Liver (tissue), 9 donors: Measurements from ENCODE around the gene RIGI. TPM values are rescaled to one million over a fixed set of nuclear protein-coding genes. Genes with fewer than 3 reads are reported as not detected.
"Not testable (repeated sequence)": the region's sequence is repeated elsewhere in the genome, so short reads cannot be mapped to it uniquely, and the experiment has no call there.

Experiments
- DNase-seq: peaks from one replicate; pipeline ENCODE4 v3.0.0-alpha.2; 2017; ENCODE audit warnings: low spot score
- H3K27ac ChIP-seq, 2 donors: one replicate each; pipeline ENCODE4 v1.7.0; 2013; ENCODE audit warnings: inconsistent platforms in 2 of 2, low read length in 2 of 2, control low read depth in 1 of 2, low read depth in 1 of 2, mild to moderate bottlenecking in 1 of 2
- H3K27me3 ChIP-seq, 4 donors: one replicate each; pipeline versions ENCODE4 v1.6.1 to v1.7.0; 2013; ENCODE audit warnings: low read length in 3 of 4, inconsistent platforms in 1 of 4, mild to moderate bottlenecking in 1 of 4, moderate library complexity in 1 of 4; ENCODE audit not compliant: control insufficient read depth in 4 of 4, insufficient read depth in 4 of 4
- H3K36me3 ChIP-seq, 4 donors: one replicate each; pipeline versions ENCODE4 v1.6.1 to v1.7.0; 2013; ENCODE audit warnings: low read length in 3 of 4, mild to moderate bottlenecking in 3 of 4, low read depth in 1 of 4, moderate library complexity in 1 of 4; ENCODE audit not compliant: control insufficient read depth in 4 of 4, insufficient read depth in 3 of 4
- H3K4me1 ChIP-seq, 4 donors: one replicate each; pipeline versions ENCODE4 v1.6.1 to v1.7.0; 2013; ENCODE audit warnings: low read length in 3 of 4, mild to moderate bottlenecking in 3 of 4, moderate library complexity in 1 of 4; ENCODE audit not compliant: control insufficient read depth in 4 of 4, insufficient read depth in 4 of 4
- H3K4me3 ChIP-seq, 3 donors: one replicate each; pipeline versions ENCODE4 v1.6.1 to v1.7.0; 2013; ENCODE audit warnings: low read length in 3 of 3, control low read depth in 1 of 3, low read depth in 1 of 3, mild to moderate bottlenecking in 1 of 3
- H3K9ac ChIP-seq, 2 donors: one replicate each; pipeline ENCODE4 v1.7.0; 2013; ENCODE audit warnings: low read length in 2 of 2, mild to moderate bottlenecking in 2 of 2, moderate library complexity in 2 of 2, control low read depth in 1 of 2, low read depth in 1 of 2
- H3K9me3 ChIP-seq, 4 donors: one replicate each; pipeline versions ENCODE4 v1.6.1 to v1.7.0; 2013; ENCODE audit warnings: low read length in 3 of 4; ENCODE audit not compliant: control insufficient read depth in 4 of 4
- EGR1 ChIP-seq, 2 donors: IDR thresholded peaks; 2 replicates each; pipeline ENCODE4 v1.6.1; 2016 to 2018; ENCODE audit warnings: antibody characterized with exemption in 2 of 2, low read depth in 2 of 2
- FOXA1 ChIP-seq: IDR thresholded peaks from 2 replicates; pipeline ENCODE4 v1.6.1; 2016; ENCODE audit warnings: antibody characterized with exemption
- FOXA2 ChIP-seq: IDR thresholded peaks from 2 replicates; pipeline ENCODE4 v1.6.1; 2016; ENCODE audit warnings: antibody characterized with exemption
- GABPA ChIP-seq, 2 donors: IDR thresholded peaks in 1 of 2; conservative IDR thresholded peaks in 1 of 2; 2 replicates each; pipeline ENCODE4 v1.6.1; 2016; ENCODE audit warnings: antibody characterized with exemption in 2 of 2, mild to moderate bottlenecking in 1 of 2, moderate library complexity in 1 of 2
- HNF4G ChIP-seq: IDR thresholded peaks from 2 replicates; pipeline ENCODE4 v1.6.1; 2016; ENCODE audit warnings: antibody characterized with exemption
- JUND ChIP-seq, 2 donors: IDR thresholded peaks; 2 replicates each; pipeline ENCODE4 v1.6.1; 2016; ENCODE audit warnings: antibody characterized with exemption in 2 of 2
- NR2F2 ChIP-seq: IDR thresholded peaks from 2 replicates; pipeline ENCODE4 v1.6.1; 2016; ENCODE audit warnings: antibody characterized with exemption
- RAD21 ChIP-seq, 2 donors: IDR thresholded peaks; 2 replicates each; pipeline ENCODE4 v1.6.1; 2016; ENCODE audit warnings: antibody characterized with exemption in 2 of 2, mild to moderate bottlenecking in 2 of 2
- RXRA ChIP-seq, 2 donors: IDR thresholded peaks; 2 replicates each; pipeline ENCODE4 v1.6.1; 2017 to 2018; ENCODE audit warnings: antibody characterized with exemption in 2 of 2, mild to moderate bottlenecking in 1 of 2
- SP1 ChIP-seq: IDR thresholded peaks from 2 replicates; pipeline ENCODE4 v1.6.1; 2018; ENCODE audit warnings: antibody characterized with exemption, mild to moderate bottlenecking
- TAF1 ChIP-seq: conservative IDR thresholded peaks from 2 replicates; pipeline ENCODE4 v1.6.1; 2016; ENCODE audit warnings: antibody characterized with exemption, mild to moderate bottlenecking
- YY1 ChIP-seq: IDR thresholded peaks from 2 replicates; pipeline ENCODE4 v1.6.1; 2016; ENCODE audit warnings: antibody characterized with exemption, mild to moderate bottlenecking
- WGBS: extraction: QIAGEN DNeasy Blood & Tissue Kit; methylation state at CpG from one replicate; pipeline ENCODE4 v1.1.7; 2013; 5-methylcytosine and 5-hydroxymethylcytosine counted together
- polyA plus RNA-seq, 2 donors: library from polyadenylated mRNA; stranded (reverse) in 1 of 2; unstranded in 1 of 2; fragments of 200-250 nt in 1 of 2; fragments of >200 nt in 1 of 2; fragmentation: Nextera tagmentation in 1 of 2; extraction: Ambion mirVana in 1 of 2; gene quantifications; one replicate each; pipeline versions ENCODE4 v1.2.1 to v1.2.3, GENCODE V29; 2013 to 2015
- total RNA-seq, 2 donors: library from RNA; depleted of rRNA; stranded (reverse); fragments of >200 nt; gene quantifications; one replicate each; pipeline ENCODE4 v1.2.3, GENCODE V29; 2014
- TF ChIP-seq, protein P1 (sequence below): IDR thresholded peaks from 2 replicates; pipeline ENCODE4 v1.6.1; 2016; ENCODE audit warnings: antibody characterized with exemption
- TF ChIP-seq, protein P2 (sequence below): IDR thresholded peaks from 2 replicates; pipeline ENCODE4 v1.6.1; 2016; ENCODE audit warnings: antibody characterized with exemption, mild to moderate bottlenecking
- TF ChIP-seq, protein P3 (sequence below): IDR thresholded peaks from 2 replicates; pipeline ENCODE4 v1.6.1; 2016; ENCODE audit warnings: antibody characterized with exemption
- TF ChIP-seq, protein P4 (sequence below): fragments of 150-350 bp; IDR thresholded peaks from 2 replicates; pipeline ENCODE4 v1.5.1; 2017; ENCODE audit warnings: improper control_type of control experiment, low read depth, low read length; ENCODE audit not compliant: missing input control
- donor health status: healthy.
- donor health status: healthy.
- donor health status: healthy.
- donor health status: healthy.
- donor health status: healthy.

RIGI gene
- total and polyA plus RNA-seq, 4 donors, result 2.6 to 7.4 (median 6.3) TPM

DNA sequence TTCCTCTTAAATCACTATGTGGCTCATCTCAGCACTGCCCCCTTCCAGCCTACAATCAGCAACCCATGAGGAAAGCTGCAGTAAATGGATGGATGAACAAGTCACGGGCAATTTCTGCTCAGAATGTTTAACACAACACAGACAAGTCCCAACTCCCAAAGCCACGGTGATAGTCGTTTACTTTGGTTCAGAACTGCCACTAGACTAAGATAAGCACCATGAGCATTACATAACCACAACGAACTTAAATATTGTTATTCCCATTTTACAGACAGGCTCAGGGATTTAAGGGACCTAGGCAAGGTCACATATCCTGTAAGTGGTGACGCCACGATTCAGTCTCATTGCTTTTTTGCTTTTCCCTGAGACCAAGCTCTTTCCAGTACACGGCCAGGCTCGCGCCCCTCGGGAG is 24.2 kb upstream of the RIGI start:
- Histone ChIP-seq H3K9me3 (no peaks in the 10 kb centered on the region), H3K4me3 (peak overlapping the region; percentile 69 to 94 (median 70)), H3K27ac (peak overlapping the region; percentile 94 to 97), H3K36me3 (peaks cover 0 to 2% (median 0%) of the 10 kb centered on the region in 4 donors), H3K9ac (peak overlapping the region; percentile 30 to 96), H3K4me1 (peaks cover 2 to 30% (median 13%) of the 10 kb centered on the region in 4 donors), H3K27me3 (no peaks in the 10 kb centered on the region)
- DNase-seq, result no peak
- 4% methylated on average over 10 of the region's 10 CpGs for WGBS
- TF ChIP-seq RXRA (IDR thresholded peaks at IDR 0.05) (no peak), YY1 (no peak), SP1 (no peak), HNF4G (no peak), TAF1 (no peak), FOXA1 (no peak), NR2F2 (no peak), FOXA2 (no peak), GABPA (IDR thresholded peaks at IDR 0.05 in 1 of 2, conservative IDR thresholded peaks at IDR 0.05 in 1 of 2) (no peak), JUND (IDR thresholded peaks at IDR 0.05) (no peak), EGR1 (IDR thresholded peaks at IDR 0.05; ENCODE audit: low read depth in 2 of 2) (no peak), RAD21 (IDR thresholded peaks at IDR 0.05) (no peak)
- TF ChIP-seq, protein P1, sequence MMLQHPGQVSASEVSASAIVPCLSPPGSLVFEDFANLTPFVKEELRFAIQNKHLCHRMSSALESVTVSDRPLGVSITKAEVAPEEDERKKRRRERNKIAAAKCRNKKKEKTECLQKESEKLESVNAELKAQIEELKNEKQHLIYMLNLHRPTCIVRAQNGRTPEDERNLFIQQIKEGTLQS, result no peak
- TF ChIP-seq, protein P2, sequence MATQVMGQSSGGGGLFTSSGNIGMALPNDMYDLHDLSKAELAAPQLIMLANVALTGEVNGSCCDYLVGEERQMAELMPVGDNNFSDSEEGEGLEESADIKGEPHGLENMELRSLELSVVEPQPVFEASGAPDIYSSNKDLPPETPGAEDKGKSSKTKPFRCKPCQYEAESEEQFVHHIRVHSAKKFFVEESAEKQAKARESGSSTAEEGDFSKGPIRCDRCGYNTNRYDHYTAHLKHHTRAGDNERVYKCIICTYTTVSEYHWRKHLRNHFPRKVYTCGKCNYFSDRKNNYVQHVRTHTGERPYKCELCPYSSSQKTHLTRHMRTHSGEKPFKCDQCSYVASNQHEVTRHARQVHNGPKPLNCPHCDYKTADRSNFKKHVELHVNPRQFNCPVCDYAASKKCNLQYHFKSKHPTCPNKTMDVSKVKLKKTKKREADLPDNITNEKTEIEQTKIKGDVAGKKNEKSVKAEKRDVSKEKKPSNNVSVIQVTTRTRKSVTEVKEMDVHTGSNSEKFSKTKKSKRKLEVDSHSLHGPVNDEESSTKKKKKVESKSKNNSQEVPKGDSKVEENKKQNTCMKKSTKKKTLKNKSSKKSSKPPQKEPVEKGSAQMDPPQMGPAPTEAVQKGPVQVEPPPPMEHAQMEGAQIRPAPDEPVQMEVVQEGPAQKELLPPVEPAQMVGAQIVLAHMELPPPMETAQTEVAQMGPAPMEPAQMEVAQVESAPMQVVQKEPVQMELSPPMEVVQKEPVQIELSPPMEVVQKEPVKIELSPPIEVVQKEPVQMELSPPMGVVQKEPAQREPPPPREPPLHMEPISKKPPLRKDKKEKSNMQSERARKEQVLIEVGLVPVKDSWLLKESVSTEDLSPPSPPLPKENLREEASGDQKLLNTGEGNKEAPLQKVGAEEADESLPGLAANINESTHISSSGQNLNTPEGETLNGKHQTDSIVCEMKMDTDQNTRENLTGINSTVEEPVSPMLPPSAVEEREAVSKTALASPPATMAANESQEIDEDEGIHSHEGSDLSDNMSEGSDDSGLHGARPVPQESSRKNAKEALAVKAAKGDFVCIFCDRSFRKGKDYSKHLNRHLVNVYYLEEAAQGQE, result no peak
- TF ChIP-seq, protein P3, sequence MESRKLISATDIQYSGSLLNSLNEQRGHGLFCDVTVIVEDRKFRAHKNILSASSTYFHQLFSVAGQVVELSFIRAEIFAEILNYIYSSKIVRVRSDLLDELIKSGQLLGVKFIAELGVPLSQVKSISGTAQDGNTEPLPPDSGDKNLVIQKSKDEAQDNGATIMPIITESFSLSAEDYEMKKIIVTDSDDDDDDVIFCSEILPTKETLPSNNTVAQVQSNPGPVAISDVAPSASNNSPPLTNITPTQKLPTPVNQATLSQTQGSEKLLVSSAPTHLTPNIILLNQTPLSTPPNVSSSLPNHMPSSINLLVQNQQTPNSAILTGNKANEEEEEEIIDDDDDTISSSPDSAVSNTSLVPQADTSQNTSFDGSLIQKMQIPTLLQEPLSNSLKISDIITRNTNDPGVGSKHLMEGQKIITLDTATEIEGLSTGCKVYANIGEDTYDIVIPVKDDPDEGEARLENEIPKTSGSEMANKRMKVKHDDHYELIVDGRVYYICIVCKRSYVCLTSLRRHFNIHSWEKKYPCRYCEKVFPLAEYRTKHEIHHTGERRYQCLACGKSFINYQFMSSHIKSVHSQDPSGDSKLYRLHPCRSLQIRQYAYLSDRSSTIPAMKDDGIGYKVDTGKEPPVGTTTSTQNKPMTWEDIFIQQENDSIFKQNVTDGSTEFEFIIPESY, result no peak

DNA sequence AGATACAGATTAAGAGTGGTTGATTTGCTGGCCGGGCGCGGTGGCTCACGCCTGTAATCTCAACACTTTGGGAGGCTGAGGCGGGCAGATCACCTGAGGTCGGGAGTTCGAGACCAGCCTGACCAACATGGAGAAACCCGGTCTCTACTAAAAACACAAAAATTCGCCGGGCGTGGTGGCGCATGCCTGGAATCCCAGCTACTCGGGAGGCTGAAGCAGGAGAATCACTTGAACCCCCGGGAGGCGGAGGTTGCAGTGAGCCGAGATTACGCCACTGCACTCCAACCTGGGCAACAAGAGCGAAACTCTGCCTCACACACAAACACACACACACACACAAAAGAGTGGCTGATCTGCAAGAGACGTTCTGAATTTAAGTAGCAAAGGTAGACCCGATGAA is 22.2 kb upstream of the RIGI start:
- H3K4me1 ChIP-seq, result peaks cover 2 to 30% (median 13%) of the 10 kb centered on the region in 4 donors

DNA sequence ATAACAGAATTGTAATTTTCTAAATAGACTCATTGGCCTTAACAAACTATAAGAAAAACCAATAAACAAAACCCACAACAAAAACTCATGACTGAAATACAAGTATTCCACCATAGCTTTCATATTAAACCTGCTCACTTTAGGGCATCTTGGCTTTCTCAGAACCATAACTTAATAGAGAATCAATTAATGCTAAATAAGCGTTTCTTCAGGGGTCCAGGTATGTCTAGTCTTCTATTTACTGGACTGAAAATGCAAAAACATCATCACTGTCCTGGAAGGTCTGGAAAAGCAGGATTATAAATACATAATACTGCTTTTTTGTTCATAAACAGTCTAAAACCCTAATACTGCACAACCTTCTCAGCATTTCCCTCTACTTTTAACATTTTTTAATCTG is 19.9 kb upstream of the RIGI start:
- Histone ChIP-seq H3K36me3 (peaks cover 2 to 25% (median 21%) of the 10 kb centered on the region in 4 donors), H3K4me3 (no peak overlapping the region), H3K4me1 (peaks cover 2 to 15% (median 7%) of the 10 kb centered on the region in 4 donors), H3K27ac (no peak overlapping the region), H3K27me3 (no peaks in the 10 kb centered on the region), H3K9ac (no peak overlapping the region), H3K9me3 (no peaks in the 10 kb centered on the region)
- WGBS, result 94% methylated on average over 1 of the region's 1 CpG
- DNase-seq, result no peak
- no peak for TF ChIP-seq FOXA2
- TF ChIP-seq, protein P2, result no peak
- no peak for TF ChIP-seq EGR1 (IDR thresholded peaks at IDR 0.05; ENCODE audit: low read depth in 2 of 2)
- no peak for TF ChIP-seq TAF1
- no peak for TF ChIP-seq HNF4G
- TF ChIP-seq RXRA (IDR thresholded peaks at IDR 0.05), result no peak
- TF ChIP-seq, protein P4, sequence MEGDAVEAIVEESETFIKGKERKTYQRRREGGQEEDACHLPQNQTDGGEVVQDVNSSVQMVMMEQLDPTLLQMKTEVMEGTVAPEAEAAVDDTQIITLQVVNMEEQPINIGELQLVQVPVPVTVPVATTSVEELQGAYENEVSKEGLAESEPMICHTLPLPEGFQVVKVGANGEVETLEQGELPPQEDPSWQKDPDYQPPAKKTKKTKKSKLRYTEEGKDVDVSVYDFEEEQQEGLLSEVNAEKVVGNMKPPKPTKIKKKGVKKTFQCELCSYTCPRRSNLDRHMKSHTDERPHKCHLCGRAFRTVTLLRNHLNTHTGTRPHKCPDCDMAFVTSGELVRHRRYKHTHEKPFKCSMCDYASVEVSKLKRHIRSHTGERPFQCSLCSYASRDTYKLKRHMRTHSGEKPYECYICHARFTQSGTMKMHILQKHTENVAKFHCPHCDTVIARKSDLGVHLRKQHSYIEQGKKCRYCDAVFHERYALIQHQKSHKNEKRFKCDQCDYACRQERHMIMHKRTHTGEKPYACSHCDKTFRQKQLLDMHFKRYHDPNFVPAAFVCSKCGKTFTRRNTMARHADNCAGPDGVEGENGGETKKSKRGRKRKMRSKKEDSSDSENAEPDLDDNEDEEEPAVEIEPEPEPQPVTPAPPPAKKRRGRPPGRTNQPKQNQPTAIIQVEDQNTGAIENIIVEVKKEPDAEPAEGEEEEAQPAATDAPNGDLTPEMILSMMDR, result no peak
- TF ChIP-seq GABPA (IDR thresholded peaks at IDR 0.05 in 1 of 2, conservative IDR thresholded peaks at IDR 0.05 in 1 of 2), result no peak
- no peak for TF ChIP-seq YY1
- no peak for TF ChIP-seq SP1
- TF ChIP-seq, protein P1, result no peak

More for the DNA sequence above, 22.2 kb upstream of the RIGI start:
- H3K36me3 ChIP-seq, H3K4me3 ChIP-seq, H3K27ac ChIP-seq, H3K9me3 ChIP-seq, H3K9ac ChIP-seq, DNase-seq, H3K27me3 ChIP-seq: not testable (repeated sequence)
- 98% methylated on average over 20 of the region's 20 CpGs for WGBS
